GM21447 (cell line): ENCODE results near the gene MYL12B.
A peak's percentile ranks its signal among the peaks of the same experiment; 100 is the strongest.

Source experiments
- ATAC-seq: cut with Tn5 transposase; IDR thresholded peaks from one replicate; pipeline ENCODE4 v1.9.1; 2021; ENCODE audit not compliant: unreplicated experiment

The MYL12B gene

DNA sequence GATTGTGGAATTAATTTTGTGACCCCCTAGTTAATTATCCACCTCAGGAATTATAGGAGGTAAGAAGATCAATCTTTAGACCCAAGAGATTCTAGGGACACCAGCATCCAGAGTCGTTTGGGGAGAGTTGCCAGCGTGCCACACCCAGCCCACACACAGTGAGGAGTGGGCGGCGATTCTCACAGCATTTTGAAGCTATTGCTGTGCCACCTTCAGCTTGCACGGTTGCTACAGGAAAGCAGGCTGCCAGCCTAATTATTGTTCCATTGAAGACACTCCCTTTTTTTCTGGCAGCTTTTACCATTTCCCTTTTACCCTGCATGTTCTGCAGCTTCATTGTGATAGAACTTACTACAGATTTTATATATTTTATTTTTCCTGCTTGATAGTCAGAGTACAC lies 27.5 kb upstream of the MYL12B start:
- no peak for ATAC-seq

- ATAC-seq: no peak
Observed at GRCh38 chr18:3235846-3236245, 26.1 kb upstream of the MYL12B start.

DNA sequence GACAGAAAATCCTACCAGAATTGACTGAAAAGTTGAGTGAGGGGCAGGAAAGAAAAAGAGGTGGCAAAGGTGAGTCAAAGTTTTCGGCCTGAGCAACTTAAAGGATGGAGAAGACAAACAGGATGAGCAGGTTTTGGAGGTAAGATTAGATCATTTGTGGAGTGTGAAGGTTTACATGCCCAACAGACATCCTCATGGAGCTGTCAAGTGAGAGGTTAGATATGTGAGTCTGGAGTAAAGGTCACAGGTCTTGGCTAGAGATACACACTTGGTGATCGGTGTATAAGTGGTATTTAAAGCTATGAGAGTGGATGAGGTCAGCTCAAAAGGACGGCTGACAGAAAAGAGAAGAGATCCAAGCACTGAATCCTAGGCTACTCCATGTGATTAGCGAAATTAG lies 25.5 kb upstream of the MYL12B start:
- no peak for ATAC-seq

DNA sequence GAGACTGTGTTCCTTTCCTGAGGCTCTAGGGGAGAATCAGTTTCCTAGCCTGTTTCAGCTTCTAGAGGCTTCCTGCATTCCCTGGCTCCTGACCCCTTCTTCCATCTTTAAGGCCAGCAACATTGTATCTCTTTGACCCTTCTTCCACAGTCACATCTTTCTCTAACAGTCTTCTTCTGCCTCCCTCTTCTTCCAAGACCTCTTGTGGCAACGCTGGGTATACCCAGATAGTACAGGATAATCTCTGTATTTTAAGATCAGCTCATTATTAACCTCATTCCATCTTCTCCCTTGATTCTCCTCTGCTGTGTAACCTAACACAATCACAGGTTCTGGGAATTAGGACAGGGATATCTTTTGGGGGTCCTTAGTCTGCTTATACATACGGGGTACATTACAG lies 23.2 kb upstream of the MYL12B start:
- ATAC-seq: no peak

- no peak for ATAC-seq
Observed at GRCh38 chr18:3245185-3245564, 16.8 kb upstream of the MYL12B start.

- ATAC-seq: peak; percentile 46
Observed at GRCh38 chr18:3245853-3246634, 15.9 kb upstream of the MYL12B start.

GRCh38 chr18:3246635-3247239 lies 15.2 kb upstream of the MYL12B start:
- ATAC-seq: no peak

DNA sequence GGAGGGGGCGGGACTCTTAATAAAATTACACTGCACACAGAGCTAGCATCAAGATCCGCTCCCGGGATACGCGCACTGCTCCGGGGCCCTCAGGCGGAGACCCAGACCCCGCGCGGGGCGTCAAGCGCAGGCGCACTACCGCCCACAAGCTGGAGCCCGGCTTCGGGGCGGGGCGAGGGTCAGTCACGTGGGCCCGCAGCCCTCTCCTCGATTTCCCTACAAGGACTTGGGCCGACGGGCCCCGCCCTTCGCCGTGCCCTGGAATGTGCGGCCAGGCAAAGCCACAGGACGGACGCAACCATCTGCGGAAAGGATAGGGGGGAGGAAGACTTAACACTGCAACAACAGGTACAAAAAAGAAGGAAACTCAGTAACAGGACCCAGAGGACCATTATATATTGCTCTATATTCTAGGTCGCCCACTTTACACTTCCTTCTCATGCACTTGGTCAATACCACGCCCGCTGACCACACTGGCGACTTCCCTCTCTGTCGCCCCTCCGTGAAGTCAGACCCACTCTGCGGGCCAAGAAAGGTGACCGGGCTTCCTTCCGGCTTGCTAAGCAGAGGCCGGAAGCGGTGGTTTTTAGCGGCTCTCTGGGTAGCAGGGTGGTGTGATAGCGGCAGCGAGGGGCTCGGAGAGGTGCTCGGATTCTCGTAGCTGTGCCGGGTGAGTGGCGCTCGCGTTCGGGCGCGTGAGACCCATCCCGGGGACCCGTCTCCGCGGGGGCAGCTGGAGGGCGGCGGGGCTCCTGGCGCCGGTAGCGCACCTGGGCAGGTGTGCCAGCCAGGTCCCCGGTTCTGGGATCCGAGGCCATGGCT lies 14.5 kb upstream of the MYL12B start, which contains the start of gene MYL12A:
Gene MYL12A, plus strand, starts transcription at position 562 of the 822 bp plus-strand sequence. CDS start 5,447 bp downstream, outside the sequence.
- peak; percentile 80 for ATAC-seq

DNA sequence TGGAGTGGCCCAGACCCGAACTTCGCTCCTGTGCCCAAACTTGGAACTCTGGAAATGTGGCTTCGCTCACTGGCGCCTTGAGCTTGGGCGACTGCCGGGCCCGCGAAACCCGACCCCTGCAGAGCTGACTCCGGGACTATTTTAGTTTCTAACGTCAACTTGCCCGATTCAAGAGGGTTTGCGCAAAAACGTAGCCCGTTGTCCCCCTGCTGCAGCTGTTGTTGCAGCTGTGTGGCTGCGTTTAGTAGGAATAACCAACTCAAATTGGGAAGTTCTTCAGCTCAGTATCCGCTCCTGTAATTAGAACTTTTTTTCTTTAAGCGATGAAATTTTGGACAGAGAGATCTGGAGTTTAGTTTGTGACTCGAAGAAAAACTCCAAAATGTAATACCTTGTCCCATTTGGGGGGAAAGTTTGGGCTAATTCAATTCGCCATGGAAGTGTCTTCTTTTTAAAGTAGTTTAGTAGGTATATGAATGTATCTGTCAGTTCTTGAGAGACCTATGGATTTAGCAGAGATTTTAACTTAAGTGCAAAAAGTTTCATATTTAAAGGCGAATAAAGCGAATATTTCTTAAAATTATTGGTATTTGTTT lies 13.8 kb upstream of the MYL12B start:
- peak; percentile 0 for ATAC-seq

DNA sequence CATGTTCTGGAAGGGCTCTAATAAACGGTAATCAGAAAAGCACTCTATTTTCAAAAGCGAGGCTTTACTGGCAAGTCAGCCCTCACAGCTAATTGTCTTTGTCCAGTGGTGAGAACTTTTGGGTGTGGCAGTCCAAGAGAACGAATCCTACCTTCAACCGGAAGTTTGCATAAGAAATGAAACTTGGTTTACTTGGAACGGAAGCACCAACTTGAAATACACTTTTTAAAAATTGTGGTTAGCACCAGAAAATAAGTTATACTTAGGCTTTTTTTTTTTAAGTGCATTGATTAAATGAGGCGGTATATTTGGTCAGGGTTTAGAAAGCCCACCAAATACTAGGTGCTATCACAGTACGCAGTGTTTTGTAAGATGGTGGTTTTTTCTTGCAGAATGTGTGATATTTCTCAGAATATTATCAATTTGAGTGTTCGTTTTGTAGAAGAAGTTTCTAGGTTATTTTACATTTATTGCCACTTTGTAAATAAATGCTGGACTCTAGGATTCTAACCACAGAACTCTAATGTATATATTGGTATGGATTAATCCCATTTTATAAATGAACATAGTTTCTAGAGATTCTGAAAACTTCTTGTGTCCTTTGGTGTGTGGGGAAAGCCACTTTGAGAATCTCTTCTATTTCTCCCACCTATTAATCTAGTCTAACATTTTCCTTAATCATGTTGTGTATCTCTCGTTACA lies 13.1 kb upstream of the MYL12B start:
- ATAC-seq: no peak

GRCh38 chr18:3250237-3251107 lies 11.5 kb upstream of the MYL12B start:
- no peak for ATAC-seq

GRCh38 chr18:3251249-3251962 lies 10.5 kb upstream of the MYL12B start:
- ATAC-seq: no peak

DNA sequence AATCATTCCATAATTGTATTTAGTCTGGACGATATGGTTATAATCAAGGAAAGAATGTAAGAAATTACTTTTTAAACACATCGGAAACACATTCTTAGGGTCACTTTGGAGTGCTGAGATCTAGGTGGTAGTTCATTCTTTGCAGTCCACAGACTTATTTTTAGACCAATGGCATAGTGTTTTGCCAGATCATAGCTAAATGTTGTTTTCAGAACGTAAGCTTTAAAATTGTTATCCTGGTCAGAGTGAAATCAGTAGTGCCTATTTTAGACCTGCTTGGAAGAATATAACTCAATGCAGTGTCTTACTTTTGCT lies 10.0 kb upstream of the MYL12B start:
- ATAC-seq: no peak

DNA sequence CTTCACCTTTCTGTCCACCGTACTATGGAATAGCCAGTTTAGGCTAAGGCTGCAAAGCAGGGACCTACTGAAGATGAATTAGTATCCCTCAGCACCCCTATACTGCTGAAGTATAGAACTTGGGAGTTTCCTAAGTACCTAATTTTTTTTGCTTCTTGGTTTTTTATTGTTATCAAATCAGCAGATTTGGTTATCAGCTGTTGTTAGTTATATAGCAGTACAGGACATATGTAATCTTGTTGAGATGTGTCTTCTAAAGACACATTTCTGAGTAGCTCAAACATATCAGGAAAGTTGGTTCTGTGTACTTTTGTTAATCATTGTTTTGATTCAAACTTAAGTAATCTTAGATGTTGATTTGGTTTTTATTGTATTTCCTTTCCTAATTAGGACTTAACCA lies 9.1 kb upstream of the MYL12B start:
- no peak for ATAC-seq

- ATAC-seq: no peak
Observed at GRCh38 chr18:3254725-3255124, 7.2 kb upstream of the MYL12B start.

DNA sequence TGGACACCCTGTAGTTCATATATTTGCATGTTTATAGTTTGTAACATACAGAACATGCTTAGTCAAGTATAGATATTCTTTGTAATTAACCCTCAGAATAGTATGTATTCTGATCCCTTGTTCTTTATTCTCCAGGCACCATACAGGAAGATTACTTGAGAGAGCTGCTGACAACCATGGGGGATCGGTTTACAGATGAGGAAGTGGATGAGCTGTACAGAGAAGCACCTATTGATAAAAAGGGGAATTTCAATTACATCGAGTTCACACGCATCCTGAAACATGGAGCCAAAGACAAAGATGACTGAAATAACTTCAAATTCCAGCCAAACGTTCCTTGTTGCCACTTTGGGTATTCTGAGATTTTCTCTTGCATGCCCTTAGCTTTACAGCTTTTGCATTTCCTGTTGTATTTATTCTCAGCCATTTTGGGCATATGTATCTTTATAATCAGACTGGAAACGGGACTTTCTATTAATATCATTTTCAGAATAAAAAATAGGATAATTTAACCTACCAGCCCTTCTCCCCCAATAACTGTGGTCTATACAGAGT lies 6.2 kb upstream of the MYL12B start:
- ATAC-seq: no peak

GRCh38 chr18:3256693-3257626 lies 5.0 kb upstream of the MYL12B start:
- ATAC-seq: no peak

DNA sequence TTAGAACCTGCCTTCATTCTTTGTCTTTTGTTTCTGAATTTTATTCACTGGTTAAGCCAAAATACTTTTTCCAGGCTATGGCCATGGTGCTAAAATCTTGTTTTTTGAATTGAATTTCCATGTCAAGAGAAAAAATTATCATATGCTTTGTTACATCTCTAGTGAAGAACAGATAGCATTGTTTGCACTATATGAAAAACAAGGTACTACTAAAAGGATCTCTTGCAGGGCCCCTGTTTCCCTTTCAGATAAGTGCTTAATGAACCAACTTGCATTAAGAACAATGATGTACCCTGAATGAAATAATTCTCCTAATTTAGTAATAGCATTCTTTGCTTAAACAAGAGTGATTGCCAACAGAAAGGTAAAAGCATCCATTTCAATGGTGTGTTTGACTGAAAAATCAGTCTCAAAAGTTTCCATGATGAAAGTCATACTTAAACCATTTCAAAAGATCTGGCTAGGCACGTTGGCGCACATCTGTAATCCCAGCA lies 4.3 kb upstream of the MYL12B start:
- ATAC-seq: no peak
